Measurements from ENCODE around the gene TRPM2. TPM values are rescaled to one million over a fixed set of nuclear protein-coding genes. Genes with fewer than 3 reads are reported as not detected.
"Not testable (repeated sequence)": the region's sequence is repeated elsewhere in the genome, so short reads cannot be mapped to it uniquely, and the experiment has no call there.

Gene TRPM2
- total RNA-seq, 1 donor: not detected

DNA sequence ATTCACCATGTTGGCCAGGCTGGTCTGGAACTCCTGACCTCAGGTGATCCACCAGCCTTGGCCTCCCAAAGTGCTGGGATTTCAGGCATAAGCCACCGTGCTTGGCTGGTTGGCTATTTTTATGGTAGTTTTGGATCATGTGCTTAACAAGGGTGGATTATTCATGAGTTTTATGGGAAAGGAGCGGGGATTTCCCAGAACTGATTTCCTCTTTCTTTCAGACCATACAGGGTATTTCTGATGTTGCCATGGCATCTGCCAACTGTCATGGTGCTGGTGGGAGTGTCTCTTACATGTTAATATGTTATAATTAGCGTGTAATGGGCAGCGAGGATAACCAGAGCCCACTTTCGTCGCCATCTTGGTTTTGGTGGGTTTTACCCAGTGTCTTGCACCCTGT lies 3.2 kb downstream of the TRPM2 start:
- H3K4me3 ChIP-seq (ENCODE audit: low read depth, low read length): no peak overlapping the region
- no peak for DNase-seq (ENCODE audit: low read depth)
- TF ChIP-seq, protein P1, sequence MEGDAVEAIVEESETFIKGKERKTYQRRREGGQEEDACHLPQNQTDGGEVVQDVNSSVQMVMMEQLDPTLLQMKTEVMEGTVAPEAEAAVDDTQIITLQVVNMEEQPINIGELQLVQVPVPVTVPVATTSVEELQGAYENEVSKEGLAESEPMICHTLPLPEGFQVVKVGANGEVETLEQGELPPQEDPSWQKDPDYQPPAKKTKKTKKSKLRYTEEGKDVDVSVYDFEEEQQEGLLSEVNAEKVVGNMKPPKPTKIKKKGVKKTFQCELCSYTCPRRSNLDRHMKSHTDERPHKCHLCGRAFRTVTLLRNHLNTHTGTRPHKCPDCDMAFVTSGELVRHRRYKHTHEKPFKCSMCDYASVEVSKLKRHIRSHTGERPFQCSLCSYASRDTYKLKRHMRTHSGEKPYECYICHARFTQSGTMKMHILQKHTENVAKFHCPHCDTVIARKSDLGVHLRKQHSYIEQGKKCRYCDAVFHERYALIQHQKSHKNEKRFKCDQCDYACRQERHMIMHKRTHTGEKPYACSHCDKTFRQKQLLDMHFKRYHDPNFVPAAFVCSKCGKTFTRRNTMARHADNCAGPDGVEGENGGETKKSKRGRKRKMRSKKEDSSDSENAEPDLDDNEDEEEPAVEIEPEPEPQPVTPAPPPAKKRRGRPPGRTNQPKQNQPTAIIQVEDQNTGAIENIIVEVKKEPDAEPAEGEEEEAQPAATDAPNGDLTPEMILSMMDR (IDR thresholded peaks at IDR 0.05; ENCODE audit: insufficient read depth, low read length): no peak

DNA sequence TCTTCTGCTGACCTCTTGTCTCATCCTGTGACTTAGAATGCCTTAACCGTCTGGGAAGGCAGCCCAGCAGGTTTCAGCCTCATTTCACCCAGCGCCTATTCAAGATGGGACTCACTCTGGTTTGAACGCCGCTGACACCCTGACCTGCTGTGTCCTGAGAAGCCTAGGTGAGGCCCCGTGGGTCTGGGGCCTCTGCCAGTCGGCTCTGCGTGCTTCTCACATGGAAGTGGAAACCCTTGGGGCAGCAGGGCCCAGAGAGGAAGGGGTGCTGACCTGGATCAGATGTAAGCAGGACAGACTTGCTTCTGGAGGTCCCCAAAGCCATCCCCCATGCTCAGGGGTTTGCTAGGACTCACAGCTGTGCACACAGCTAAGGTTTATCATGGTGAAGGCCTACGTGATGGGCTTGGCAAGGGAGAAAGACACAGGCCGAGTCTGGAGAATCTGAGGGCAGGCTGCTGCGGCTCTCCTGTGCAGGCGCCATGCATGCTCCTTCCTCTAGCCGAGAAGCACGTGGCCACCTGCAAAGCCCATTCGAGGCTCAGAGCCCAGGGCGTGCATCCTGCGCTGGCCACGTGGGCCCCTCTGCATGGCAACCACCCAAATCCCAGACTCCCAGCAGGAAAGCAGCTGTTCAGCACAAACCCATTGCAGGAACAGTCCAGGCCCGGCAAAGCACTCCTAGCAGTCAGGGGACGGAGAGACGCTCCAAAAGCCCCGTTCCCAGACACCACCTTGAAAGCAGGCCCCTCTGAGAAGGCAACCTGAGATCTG lies 3.8 kb downstream of the TRPM2 start:
- no peak overlapping the region for H3K4me3 ChIP-seq (ENCODE audit: low read depth, low read length)
- TF ChIP-seq, protein P1 (IDR thresholded peaks at IDR 0.05; ENCODE audit: insufficient read depth, low read length): no peak
- DNase-seq (ENCODE audit: low read depth): no peak

DNA sequence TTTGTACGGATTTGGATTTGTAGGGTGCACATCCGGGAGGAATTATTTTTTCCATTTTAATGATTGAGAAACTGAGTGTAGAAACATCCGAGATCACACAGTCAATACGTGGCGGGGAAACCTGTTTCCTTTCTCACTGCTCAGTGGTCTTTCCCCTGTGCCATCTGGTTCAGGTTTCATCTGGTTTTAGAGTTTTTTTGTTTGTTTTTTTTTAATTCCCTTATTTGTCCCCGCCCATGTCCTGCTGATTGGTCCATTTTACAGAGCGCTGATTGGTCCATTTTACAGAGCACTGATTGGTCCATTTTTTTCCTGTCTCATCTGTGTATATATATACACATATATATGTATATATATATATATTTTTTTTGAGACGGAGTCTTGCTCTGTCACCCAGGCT lies 6.0 kb downstream of the TRPM2 start:
- TF ChIP-seq, protein P1 (IDR thresholded peaks at IDR 0.05; ENCODE audit: insufficient read depth, low read length): no peak
- no peak for DNase-seq (ENCODE audit: low read depth)
- no peak overlapping the region for H3K4me3 ChIP-seq (ENCODE audit: low read depth, low read length)

DNA sequence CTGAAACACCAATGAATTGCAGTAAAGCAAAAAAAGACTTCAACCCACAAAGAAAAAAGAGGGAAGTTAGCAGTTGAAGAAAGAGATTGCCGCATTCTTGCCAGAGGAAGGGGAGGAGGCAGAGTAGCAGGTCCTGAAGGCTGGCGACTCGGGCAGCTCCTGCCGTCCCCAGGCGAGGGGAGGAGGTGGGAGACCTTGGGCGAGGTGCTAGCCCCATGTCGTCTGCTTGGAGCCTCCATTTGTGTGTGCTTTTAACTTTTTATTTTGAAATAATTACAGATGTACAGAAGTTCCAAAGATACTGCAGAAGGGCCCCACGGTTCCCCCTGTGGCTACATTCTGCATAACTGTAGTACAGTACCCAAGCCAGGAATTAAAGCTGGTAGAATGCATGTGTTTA lies 6.7 kb downstream of the TRPM2 start:
- TF ChIP-seq, protein P1 (IDR thresholded peaks at IDR 0.05; ENCODE audit: insufficient read depth, low read length): no peak
- no peak for DNase-seq (ENCODE audit: low read depth)
- H3K4me3 ChIP-seq (ENCODE audit: low read depth, low read length): no peak overlapping the region

DNA sequence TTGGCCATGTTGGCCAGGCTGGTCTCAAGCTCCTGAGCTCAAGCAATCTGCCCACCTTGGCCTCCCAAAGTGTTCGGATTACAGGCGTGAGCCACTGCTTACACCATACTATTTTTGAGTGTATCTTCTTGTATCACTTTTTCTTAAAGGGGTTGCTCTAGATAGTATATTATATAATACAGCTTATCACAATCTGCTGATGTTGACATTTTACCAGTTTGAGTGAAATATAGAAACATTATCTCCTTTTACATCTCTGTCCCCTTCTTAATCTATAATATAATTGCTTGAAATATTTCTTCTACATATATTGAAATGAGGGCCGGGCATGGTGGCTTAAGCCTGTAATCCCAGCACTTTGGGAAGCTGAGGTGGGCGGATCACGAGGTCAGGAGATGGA lies 8.5 kb downstream of the TRPM2 start:
- not testable (repeated sequence) for DNase-seq (ENCODE audit: low read depth); H3K4me3 ChIP-seq (ENCODE audit: low read depth, low read length)

DNA sequence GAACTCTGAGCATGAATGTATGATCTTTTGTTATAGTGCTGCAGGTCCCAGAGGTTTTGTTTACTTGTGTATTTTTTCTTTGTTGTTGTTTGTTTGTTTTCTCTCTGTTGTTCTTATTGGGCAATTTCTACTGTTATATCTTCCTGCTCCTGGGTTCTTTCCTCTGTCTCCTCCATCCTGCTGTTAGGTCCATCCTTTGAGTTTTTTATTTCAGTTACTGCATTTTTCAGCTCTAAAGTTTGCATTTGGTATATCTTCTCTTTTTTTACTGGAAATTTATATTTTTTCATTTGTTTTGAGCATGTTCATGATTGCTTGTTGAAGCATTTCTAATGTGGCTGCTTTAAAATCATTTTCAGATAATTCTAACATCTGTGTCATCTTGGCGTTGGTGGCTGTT lies 9.9 kb downstream of the TRPM2 start:
- TF ChIP-seq, protein P1 (IDR thresholded peaks at IDR 0.05; ENCODE audit: insufficient read depth, low read length): no peak
- no peak for DNase-seq (ENCODE audit: low read depth)

DNA sequence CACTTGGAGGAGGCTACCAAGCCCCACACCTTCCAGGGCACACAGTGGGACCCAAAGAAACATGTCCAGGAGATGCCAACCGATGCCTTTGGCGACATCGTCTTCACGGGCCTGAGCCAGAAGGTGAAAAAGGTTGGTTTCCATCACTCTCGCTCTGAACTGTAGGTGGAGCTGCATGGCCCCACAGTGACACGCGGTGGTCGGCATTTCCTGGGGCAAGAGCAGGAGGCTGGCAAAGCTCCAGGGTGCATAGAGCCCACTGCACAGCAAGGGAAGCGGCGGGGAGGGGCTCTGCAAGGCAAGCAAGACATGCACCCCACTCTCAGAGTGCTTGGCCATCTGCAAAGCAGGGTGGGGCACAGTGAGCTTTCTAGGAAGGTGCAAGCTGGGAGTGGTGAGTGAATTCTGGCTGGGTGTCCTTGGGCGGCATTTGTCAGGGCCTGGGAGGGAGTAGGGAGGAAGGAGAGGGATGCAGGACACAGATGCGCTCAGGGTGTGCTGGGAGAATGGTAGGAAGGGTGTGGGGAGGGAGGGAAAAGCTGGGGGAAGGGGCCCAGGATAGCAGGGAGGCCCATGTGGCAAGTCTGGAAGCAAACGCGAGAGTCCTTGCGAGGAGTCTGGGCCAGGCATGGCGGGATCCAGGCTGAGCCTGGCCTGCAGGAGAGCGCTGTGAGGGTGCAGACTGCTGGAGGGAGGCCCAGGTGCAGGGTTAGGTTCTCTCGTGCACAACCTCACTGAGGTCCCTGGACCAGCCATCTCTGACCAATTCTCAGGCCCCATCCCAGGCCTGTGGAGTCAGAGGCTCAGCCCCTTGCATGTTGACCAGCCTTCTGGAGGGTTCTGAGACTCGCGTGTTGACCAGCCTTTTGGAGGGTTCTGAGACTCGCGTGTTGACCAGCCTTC lies 11.0 kb downstream of the TRPM2 start:
- H3K4me3 ChIP-seq (ENCODE audit: low read depth, low read length): no peak overlapping the region
- TF ChIP-seq, protein P1 (IDR thresholded peaks at IDR 0.05; ENCODE audit: insufficient read depth, low read length): no peak
- DNase-seq (ENCODE audit: low read depth): no peak

More for the DNA sequence above, 9.9 kb downstream of the TRPM2 start:
- no peak overlapping the region for H3K4me3 ChIP-seq (ENCODE audit: low read depth, low read length)
